Measurements from ENCODE around the gene PPM1A.

PPM1A gene

GRCh38 chr14:60248697-60249318, at the start of gene PPM1A:
Gene PPM1A, plus strand, starts transcription at chr14:60249221. Its CDS starts 33,483 bp downstream, at chr14:60282704.
- peak; percentile 96 for DNase-seq (ENCODE audit: low spot score)

GRCh38 chr14:60199321-60199720, 49.7 kb upstream of the PPM1A start:
- DNase-seq (ENCODE audit: low spot score), result no peak

- DNase-seq (ENCODE audit: low spot score), result no peak
Measured at GRCh38 chr14:60204104-60204842, 44.7 kb upstream of the PPM1A start.

GRCh38 chr14:60204843-60205774, 43.9 kb upstream of the PPM1A start:
- DNase-seq (ENCODE audit: low spot score), result no peak

- no peak for DNase-seq (ENCODE audit: low spot score)
Measured at GRCh38 chr14:60206249-60206670, 42.8 kb upstream of the PPM1A start.

- DNase-seq (ENCODE audit: low spot score), result no peak
Measured at GRCh38 chr14:60206837-60207533, 42.0 kb upstream of the PPM1A start.

- DNase-seq (ENCODE audit: low spot score), result no peak
Measured at GRCh38 chr14:60210703-60211102, 38.3 kb upstream of the PPM1A start.

GRCh38 chr14:60211153-60211552, 37.9 kb upstream of the PPM1A start:
- no peak for DNase-seq (ENCODE audit: low spot score)

GRCh38 chr14:60212503-60213371, 36.3 kb upstream of the PPM1A start:
- no peak for DNase-seq (ENCODE audit: low spot score)

- DNase-seq (ENCODE audit: low spot score), result no peak
Measured at GRCh38 chr14:60214003-60214402, 35.0 kb upstream of the PPM1A start.

GRCh38 chr14:60214415-60215126, 34.5 kb upstream of the PPM1A start:
- DNase-seq (ENCODE audit: low spot score), result no peak

- no peak for DNase-seq (ENCODE audit: low spot score)
Measured at GRCh38 chr14:60215127-60215444, 33.9 kb upstream of the PPM1A start.

- no peak for DNase-seq (ENCODE audit: low spot score)
Measured at GRCh38 chr14:60215520-60216420, 33.3 kb upstream of the PPM1A start.

GRCh38 chr14:60217713-60218112, 31.3 kb upstream of the PPM1A start:
- no peak for DNase-seq (ENCODE audit: low spot score)

- DNase-seq (ENCODE audit: low spot score), result no peak
Measured at GRCh38 chr14:60220084-60220483, 28.9 kb upstream of the PPM1A start.

GRCh38 chr14:60220917-60221316, 28.1 kb upstream of the PPM1A start:
- DNase-seq (ENCODE audit: low spot score), result no peak

GRCh38 chr14:60221457-60221856, 27.6 kb upstream of the PPM1A start:
- DNase-seq (ENCODE audit: low spot score), result no peak

GRCh38 chr14:60222820-60223219, 26.2 kb upstream of the PPM1A start:
- no peak for DNase-seq (ENCODE audit: low spot score)

GRCh38 chr14:60225265-60225664, 23.8 kb upstream of the PPM1A start:
- no peak for DNase-seq (ENCODE audit: low spot score)
